Fibroblast of mammary gland (primary cell): ENCODE results near the gene GET4.

Experiments
- DNase-seq: peaks from one replicate; pipeline ENCODE4 v3.0.0-alpha.2; 2010; ENCODE audit warnings: low read depth
- H3K4me3 ChIP-seq: 2 replicates; pipeline ENCODE4 v1.5.1; 2011; ENCODE audit warnings: low read depth, mild to moderate bottlenecking, low read length, moderate library complexity; ENCODE audit not compliant: control insufficient read depth
- CTCF ChIP-seq: conservative IDR thresholded peaks from 2 replicates; pipeline ENCODE4 v1.5.1; 2011; ENCODE audit warnings: low read depth, low read length, inconsistent platforms; ENCODE audit not compliant: control insufficient read depth, insufficient read depth

The GET4 gene

GRCh38 chr7:909358-910329 lies 33.3 kb downstream of the GET4 start:
- no peak for DNase-seq
- no peak for TF ChIP-seq CTCF
- no peak overlapping the region for H3K4me3 ChIP-seq

GRCh38 chr7:910441-910861 lies 34.1 kb downstream of the GET4 start:
- no peak for TF ChIP-seq CTCF
- H3K4me3 ChIP-seq = no peak overlapping the region
- no peak for DNase-seq

- no peak overlapping the region for H3K4me3 ChIP-seq
- DNase-seq = no peak
- TF ChIP-seq CTCF = no peak
Measured at GRCh38 chr7:910931-911431, 34.6 kb downstream of the GET4 start.

GRCh38 chr7:911791-912480 lies 35.6 kb downstream of the GET4 start:
- no peak for DNase-seq
- no peak for TF ChIP-seq CTCF
- no peak overlapping the region for H3K4me3 ChIP-seq

GRCh38 chr7:913736-914520 lies 37.6 kb downstream of the GET4 start:
- no peak for DNase-seq
- TF ChIP-seq CTCF = no peak
- no peak overlapping the region for H3K4me3 ChIP-seq

- no peak for TF ChIP-seq CTCF
- no peak overlapping the region for H3K4me3 ChIP-seq
- DNase-seq = no peak
Measured at GRCh38 chr7:914521-915194, 38.3 kb downstream of the GET4 start.
